HL-60 (cell line): ENCODE results near the gene NRAP.

Source experiments
- DNase-seq, 2 experiments: peaks; one replicate each; pipeline ENCODE4 v3.0.0-alpha.2; 2010 to 2020; ENCODE audit warnings: low read depth in 1 of 2, low spot score in 1 of 2
- H3K27ac ChIP-seq: fragments of 250-450 bp; sonication (Bioruptor Pico); replicated peaks from 2 replicates; pipeline ENCODE4 v1.5.1; 2020; ENCODE audit warnings: mild to moderate bottlenecking, moderate library complexity
- H3K27me3 ChIP-seq: fragments of 250-450 bp; sonication (Bioruptor Pico); 2 replicates; pipeline ENCODE4 v1.5.1; 2021; ENCODE audit warnings: mild to moderate bottlenecking, moderate library complexity; ENCODE audit not compliant: insufficient read depth, poor library complexity, severe bottlenecking
- H3K4me3 ChIP-seq: replicated peaks from 2 replicates; pipeline ENCODE4 v1.5.1; 2011; ENCODE audit warnings: mild to moderate bottlenecking, control low read depth, low read length; ENCODE audit not compliant: insufficient read depth
- GABPA ChIP-seq: IDR thresholded peaks from 2 replicates; pipeline ENCODE4 v1.6.1; 2012; ENCODE audit warnings: low read depth
- POLR2AphosphoS5 ChIP-seq: IDR thresholded peaks from 2 replicates; pipeline ENCODE4 v1.6.1; 2012; ENCODE audit warnings: low read depth
- REST ChIP-seq: IDR thresholded peaks from 2 replicates; pipeline ENCODE4 v1.6.1; 2012; ENCODE audit warnings: low read depth; ENCODE audit not compliant: insufficient replicate concordance
- SPI1 ChIP-seq: IDR thresholded peaks from 2 replicates; pipeline ENCODE4 v1.6.1; 2012; ENCODE audit warnings: low read depth, mild to moderate bottlenecking, borderline replicate concordance
- TF ChIP-seq, protein P1 (sequence below): IDR thresholded peaks from one replicate; pipeline ENCODE4 v1.5.1; 2011; ENCODE audit warnings: low read length, control low read depth, inconsistent platforms; ENCODE audit not compliant: insufficient read depth

NRAP gene

DNA sequence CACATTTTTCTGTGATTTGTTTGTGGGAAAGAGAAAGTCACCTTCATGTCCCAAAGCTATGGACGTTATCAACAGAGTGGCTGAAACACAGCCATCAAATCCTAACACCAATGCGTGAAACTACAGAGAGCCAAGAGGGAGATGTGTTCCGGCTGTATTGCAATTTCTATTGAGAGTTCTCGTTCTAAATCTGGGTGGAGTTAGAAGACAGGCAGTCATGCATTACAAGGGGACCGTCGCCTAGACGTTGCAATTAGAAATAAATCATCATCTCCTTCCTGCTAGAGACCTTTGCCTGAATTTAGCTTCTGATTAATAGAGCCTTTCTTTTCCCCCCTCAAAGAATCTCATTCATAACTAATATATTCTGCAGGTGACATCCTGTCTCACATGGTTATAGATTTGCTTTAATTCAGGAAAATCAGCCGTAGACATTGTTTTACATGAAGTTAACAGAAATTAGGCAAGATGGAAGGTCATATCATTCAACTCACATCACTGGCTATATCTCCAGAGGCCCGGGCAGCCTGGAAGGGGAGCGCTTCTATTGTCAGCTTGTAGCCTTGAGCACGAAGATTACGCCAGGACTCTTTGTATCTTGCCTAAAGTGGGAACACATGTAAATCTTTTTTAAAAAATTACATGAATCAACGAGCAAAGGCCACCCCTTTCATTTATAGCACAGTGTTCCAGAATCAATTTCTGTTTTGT lies 58.4 kb downstream of the NRAP start:
- H3K27me3 ChIP-seq: no peaks in the 10 kb centered on the region
- DNase-seq: no peak
- TF ChIP-seq REST: no peak
- no peak overlapping the region for H3K4me3 ChIP-seq
- H3K27ac ChIP-seq: no peak overlapping the region

DNA sequence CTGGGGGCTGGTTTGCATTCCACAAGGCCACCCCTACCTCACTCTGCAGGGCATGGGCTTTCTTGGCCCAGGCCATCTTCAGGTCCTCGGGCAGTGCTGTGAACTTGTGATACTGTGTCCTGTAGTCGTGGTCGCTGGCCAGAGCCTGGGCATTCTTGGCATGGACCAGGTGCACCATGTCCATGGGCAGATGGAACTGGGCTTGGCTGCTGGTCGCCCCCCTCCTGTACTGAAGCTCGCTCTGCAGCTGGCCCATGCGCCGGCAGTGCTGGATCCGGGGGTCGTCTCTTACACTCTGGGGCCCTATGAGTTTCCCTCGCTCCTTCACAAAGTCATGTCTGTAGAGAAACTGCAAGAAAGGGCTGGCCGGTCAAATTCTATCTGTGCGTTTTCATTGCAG lies 59.3 kb downstream of the NRAP start:
- no peak for DNase-seq
- no peak for TF ChIP-seq REST
- TF ChIP-seq GABPA: no peak
- TF ChIP-seq POLR2AphosphoS5: no peak
- no peak for TF ChIP-seq SPI1
- TF ChIP-seq, protein P1, sequence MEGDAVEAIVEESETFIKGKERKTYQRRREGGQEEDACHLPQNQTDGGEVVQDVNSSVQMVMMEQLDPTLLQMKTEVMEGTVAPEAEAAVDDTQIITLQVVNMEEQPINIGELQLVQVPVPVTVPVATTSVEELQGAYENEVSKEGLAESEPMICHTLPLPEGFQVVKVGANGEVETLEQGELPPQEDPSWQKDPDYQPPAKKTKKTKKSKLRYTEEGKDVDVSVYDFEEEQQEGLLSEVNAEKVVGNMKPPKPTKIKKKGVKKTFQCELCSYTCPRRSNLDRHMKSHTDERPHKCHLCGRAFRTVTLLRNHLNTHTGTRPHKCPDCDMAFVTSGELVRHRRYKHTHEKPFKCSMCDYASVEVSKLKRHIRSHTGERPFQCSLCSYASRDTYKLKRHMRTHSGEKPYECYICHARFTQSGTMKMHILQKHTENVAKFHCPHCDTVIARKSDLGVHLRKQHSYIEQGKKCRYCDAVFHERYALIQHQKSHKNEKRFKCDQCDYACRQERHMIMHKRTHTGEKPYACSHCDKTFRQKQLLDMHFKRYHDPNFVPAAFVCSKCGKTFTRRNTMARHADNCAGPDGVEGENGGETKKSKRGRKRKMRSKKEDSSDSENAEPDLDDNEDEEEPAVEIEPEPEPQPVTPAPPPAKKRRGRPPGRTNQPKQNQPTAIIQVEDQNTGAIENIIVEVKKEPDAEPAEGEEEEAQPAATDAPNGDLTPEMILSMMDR: no peak
- Histone ChIP-seq H3K4me3 (no peak overlapping the region), H3K27me3 (no peaks in the 10 kb centered on the region), H3K27ac (no peak overlapping the region)

DNA sequence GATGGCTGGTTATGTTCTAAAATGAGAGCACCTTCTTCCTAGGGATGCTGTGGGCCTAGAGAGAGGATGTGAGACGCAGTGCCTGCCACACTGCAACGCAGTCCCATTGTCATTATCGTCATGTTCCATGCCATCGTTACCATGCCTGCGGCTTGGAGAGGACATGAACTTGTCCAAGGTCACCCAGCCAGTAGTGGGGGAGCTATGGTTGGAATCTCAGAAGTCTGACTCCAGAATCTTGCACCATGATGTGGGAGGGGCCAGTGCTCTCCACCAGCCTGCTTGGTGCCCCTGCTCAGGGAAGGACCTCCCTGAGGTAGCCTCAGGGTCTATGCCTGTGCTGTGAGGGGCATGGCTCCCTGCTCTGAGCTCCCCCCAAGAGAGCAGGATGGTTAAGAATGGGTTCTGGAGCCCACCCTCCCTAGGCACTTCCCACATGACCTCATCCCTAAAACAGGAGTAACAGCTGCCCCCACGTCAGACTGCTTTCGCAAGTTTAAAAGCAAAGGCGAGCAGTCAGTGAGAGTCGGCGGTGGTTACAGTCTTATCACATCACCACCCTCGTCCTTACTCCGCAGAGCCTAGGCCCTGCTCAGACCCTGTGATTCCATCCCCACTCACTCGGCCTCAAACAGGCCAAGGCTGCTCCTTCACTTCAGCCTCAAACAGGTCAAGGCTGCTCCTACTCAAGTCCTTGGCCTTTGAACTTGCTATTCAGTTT lies 60.6 kb downstream of the NRAP start:
- no peak overlapping the region for H3K27ac ChIP-seq
- no peak for DNase-seq
- no peaks in the 10 kb centered on the region for H3K27me3 ChIP-seq
- TF ChIP-seq GABPA (no peak), SPI1 (no peak), POLR2AphosphoS5 (no peak), REST (no peak)
- TF ChIP-seq, protein P1: no peak
- H3K4me3 ChIP-seq: no peak overlapping the region
